H1 (cell line): ENCODE results near the gene AGBL4. TPM values are rescaled to one million over a fixed set of nuclear protein-coding genes. Genes with fewer than 3 reads are reported as not detected.

Source experiments
- HDAC2 ChIP-seq, 2 experiments: fragments of 300-600 bp in 1 of 2; sonication (generic) in 1 of 2; IDR thresholded peaks; 2 replicates each; pipeline ENCODE4 v1.6.1; 2011 to 2012; ENCODE audit warnings: low read depth in 2 of 2, low read length in 2 of 2, mild to moderate bottlenecking in 2 of 2, moderate library complexity in 2 of 2, borderline replicate concordance in 1 of 2, inconsistent platforms in 1 of 2
- JUN ChIP-seq: IDR thresholded peaks from 2 replicates; pipeline ENCODE4 v1.6.1; 2011; ENCODE audit warnings: low read depth, mild to moderate bottlenecking, improper control_type of control experiment, low read length
- polyA plus RNA-seq, 7 experiments: library from polyadenylated mRNA; depleted of rRNA in 3 of 7; stranded (reverse) in 5 of 7; unstranded in 2 of 7; fragments of >200 nt in 5 of 7; fragments of 200-250 nt in 2 of 7; gene quantifications; 1 replicate in 5 of 7; 2 replicates in 1 of 7; 4 replicates in 1 of 7; pipeline versions ENCODE4 v1.2.1 to v1.2.3, GENCODE V29; 2011 to 2013; ENCODE audit warnings: missing spikeins in 2 of 7, mixed read lengths in 2 of 7
- total RNA-seq: library from RNA; stranded (reverse); fragmentation: NEBNext Ultra II Directional; extraction: Animal tissue kit (Norgen Biotek cat#: 25700); gene quantifications from 2 replicates; pipeline ENCODE4 v1.2.1, GENCODE V29; 2021

AGBL4 gene
- total and polyA plus RNA-seq, 2 of the 8 experiments (the other 6 are each of a cell fraction or from before 2014, with no cell fraction given) = 0.41 to 0.45 TPM

DNA sequence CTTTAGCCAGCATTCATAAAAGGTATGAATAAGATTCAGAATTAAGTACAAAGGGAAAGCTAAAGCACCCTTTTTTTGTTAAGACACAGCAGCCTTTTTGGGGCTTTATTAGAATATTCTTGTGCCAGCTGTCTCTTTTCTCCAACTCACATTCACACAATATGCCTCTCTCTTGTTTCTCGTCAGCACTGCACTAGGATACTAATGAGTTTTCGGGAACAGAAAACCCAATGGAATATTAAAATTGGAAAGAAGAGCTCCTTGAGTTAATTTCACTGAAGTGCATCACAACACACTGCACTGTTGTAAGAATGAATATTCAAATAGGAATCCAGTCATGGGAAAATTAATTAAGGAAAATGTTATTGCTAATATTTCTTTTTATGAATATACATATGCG is 836.7 kb downstream of the AGBL4 start (continued):
- no peak for TF ChIP-seq JUN
- no peak for TF ChIP-seq HDAC2 (IDR thresholded peaks at IDR 0.05; ENCODE audit: borderline replicate concordance in 1 of 2, low read depth in 2 of 2, low read length in 2 of 2)
